ENCODE measurements around the gene SUFU. TPM values are rescaled to one million over a fixed set of nuclear protein-coding genes. Genes with fewer than 3 reads are reported as not detected.

SUFU gene
- total RNA-seq, 1 donor from 2014 or later, result 11.5 TPM

- Mint-ChIP-seq H3K36me3 (peaks cover 24% of the 10 kb centered on the region), H3K27ac (no peak overlapping the region), H3K4me1 (peaks cover 20% of the 10 kb centered on the region), H3K9me3 (no peaks in the 10 kb centered on the region), H3K27me3 (ENCODE audit: insufficient read depth, low read depth) (peaks cover 5% of the 10 kb centered on the region), H3K4me3 (no peak overlapping the region)
- no peaks in the 10 kb centered on the region for H3K9me3 ChIP-seq (ENCODE audit: low read depth)
- no peak overlapping the region for H2AFZ ChIP-seq (replicated peaks)
- no peaks in the 10 kb centered on the region for H3K27me3 ChIP-seq
- H3K9ac ChIP-seq, result no peak overlapping the region
- no peak for DNase-seq (ENCODE audit: low spot score)
- peak overlapping the region; percentile 67 for H3K27ac ChIP-seq
- TF ChIP-seq CTCF (IDR thresholded peaks at IDR 0.05), result no peak
- no peak for TF ChIP-seq EZH2 (IDR thresholded peaks at IDR 0.05)
- no peak for TF ChIP-seq EZH2phosphoT487 (IDR thresholded peaks at IDR 0.05)
- H3K4me1 ChIP-seq, result peaks cover 10% of the 10 kb centered on the region
- H3K36me3 ChIP-seq, result no peaks in the 10 kb centered on the region
- H3F3A ChIP-seq (ENCODE audit: low read depth), result peaks cover 21% of the 10 kb centered on the region
- H3K79me2 ChIP-seq (ENCODE audit: low read depth), result peaks cover 12% of the 10 kb centered on the region
- H4K20me1 ChIP-seq (ENCODE audit: low read depth), result peaks cover 19% of the 10 kb centered on the region
- H3K4me2 ChIP-seq, result no peak overlapping the region
- no peak overlapping the region for H3K4me3 ChIP-seq
These were observed 154.4 kb downstream of the SUFU start for GRCh38 chr10:102657984-102658724.

- H4K20me1 ChIP-seq (ENCODE audit: low read depth), result peaks cover 13% of the 10 kb centered on the region
- TF ChIP-seq EZH2 (IDR thresholded peaks at IDR 0.05), result no peak
- TF ChIP-seq EZH2phosphoT487 (IDR thresholded peaks at IDR 0.05), result no peak
- TF ChIP-seq CTCF (IDR thresholded peaks at IDR 0.05), result no peak
- Mint-ChIP-seq H3K36me3 (peaks cover 18% of the 10 kb centered on the region), H3K9me3 (no peaks in the 10 kb centered on the region), H3K27me3 (ENCODE audit: insufficient read depth, low read depth) (peaks cover 5% of the 10 kb centered on the region), H3K4me1 (peaks cover 15% of the 10 kb centered on the region), H3K27ac (peak overlapping the region; percentile 42), H3K4me3 (no peak overlapping the region)
- no peak overlapping the region for H3K4me2 ChIP-seq
- H3K79me2 ChIP-seq (ENCODE audit: low read depth), result peaks cover 5% of the 10 kb centered on the region
- H3K4me1 ChIP-seq, result peaks cover 10% of the 10 kb centered on the region
- H3K36me3 ChIP-seq, result no peaks in the 10 kb centered on the region
- H2AFZ ChIP-seq (replicated peaks), result no peak overlapping the region
- peak overlapping the region; percentile 67 for H3K27ac ChIP-seq
- H3K4me3 ChIP-seq, result no peak overlapping the region
- no peak overlapping the region for H3K9ac ChIP-seq
- H3F3A ChIP-seq (ENCODE audit: low read depth), result peaks cover 21% of the 10 kb centered on the region
- H3K9me3 ChIP-seq (ENCODE audit: low read depth), result no peaks in the 10 kb centered on the region
- DNase-seq (ENCODE audit: low spot score), result no peak
- H3K27me3 ChIP-seq, result no peaks in the 10 kb centered on the region
These were observed 155.0 kb downstream of the SUFU start for GRCh38 chr10:102658802-102659201.

- Histone ChIP-seq H3K4me2 (peak overlapping the region; percentile 59), H3F3A (ENCODE audit: low read depth) (peaks cover 23% of the 10 kb centered on the region), H3K9ac (no peak overlapping the region), H3K4me3 (no peak overlapping the region), H2AFZ (replicated peaks) (no peak overlapping the region), H3K79me2 (ENCODE audit: low read depth) (no peaks in the 10 kb centered on the region), H3K36me3 (no peaks in the 10 kb centered on the region), H3K4me1 (peaks cover 10% of the 10 kb centered on the region), H3K9me3 (ENCODE audit: low read depth) (no peaks in the 10 kb centered on the region), H4K20me1 (ENCODE audit: low read depth) (no peaks in the 10 kb centered on the region), H3K27ac (no peak overlapping the region), H3K27me3 (no peaks in the 10 kb centered on the region)
- H3K4me1 Mint-ChIP-seq, result peaks cover 16% of the 10 kb centered on the region
- peaks cover 8% of the 10 kb centered on the region for H3K36me3 Mint-ChIP-seq
- H3K27me3 Mint-ChIP-seq (ENCODE audit: insufficient read depth, low read depth), result peaks cover 9% of the 10 kb centered on the region
- no peak overlapping the region for H3K4me3 Mint-ChIP-seq
- no peaks in the 10 kb centered on the region for H3K9me3 Mint-ChIP-seq
- H3K27ac Mint-ChIP-seq, result no peak overlapping the region
- TF ChIP-seq CTCF (IDR thresholded peaks at IDR 0.05) (no peak), EZH2phosphoT487 (IDR thresholded peaks at IDR 0.05) (no peak), EZH2 (IDR thresholded peaks at IDR 0.05) (no peak)
- DNase-seq (ENCODE audit: low spot score), result peak; percentile 50
These were observed 157.3 kb downstream of the SUFU start for GRCh38 chr10:102660888-102661657.
